MCF 10A (cell line): ENCODE data around the gene BUB3. TPM values are rescaled to one million over a fixed set of nuclear protein-coding genes. Genes with fewer than 3 reads are reported as not detected.

Experiments
- BruUV-seq: library from RNA; stranded (reverse); fragments of 400-500 nt; replicated peaks from 2 replicates; lab custom pipeline; 2021; lab: Mats Ljungman, UMichigan
- CTCF ChIA-PET: fragments of 300-600 bp; sonication (Branson Sonifier 250); formaldehyde crosslinking; extraction: SDS; loops from one replicate; lab custom pipeline; 2021; ENCODE audit warnings: antibody characterized with exemption, inconsistent platforms; lab: Yijun Ruan, JAX
- POLR2A ChIA-PET: fragments of 300-600, 350-650 bp; sonication (Branson Sonifier 250); formaldehyde crosslinking; extraction: SDS; loops from one replicate; lab custom pipeline; 2020; ENCODE audit warnings: antibody characterized with exemption, inconsistent platforms; lab: Yijun Ruan, JAX
- DNase-seq: peaks from one replicate; pipeline ENCODE4 v3.0.0-alpha.2; 2018; ENCODE audit not compliant: unreplicated experiment
- H3K27ac Mint-ChIP-seq: one replicate; pipeline ENCODE4 v1.8.0; 2022; ENCODE audit warnings: mild to moderate bottlenecking, low read depth, mixed read lengths; ENCODE audit not compliant: unreplicated experiment
- H3K27me3 Mint-ChIP-seq: one replicate; pipeline ENCODE4 v1.8.0; 2022; ENCODE audit warnings: mixed read lengths; ENCODE audit not compliant: insufficient read depth, unreplicated experiment
- H3K36me3 Mint-ChIP-seq: one replicate; pipeline ENCODE4 v1.8.0; 2022; ENCODE audit warnings: mild to moderate bottlenecking, moderate library complexity, mixed read lengths; ENCODE audit not compliant: insufficient read depth, unreplicated experiment
- H3K4me1 Mint-ChIP-seq: one replicate; pipeline ENCODE4 v1.8.0; 2022; ENCODE audit warnings: mixed read lengths; ENCODE audit not compliant: insufficient read depth, unreplicated experiment
- H3K4me3 Mint-ChIP-seq: one replicate; pipeline ENCODE4 v1.8.0; 2022; ENCODE audit warnings: mild to moderate bottlenecking, moderate library complexity, mixed read lengths; ENCODE audit not compliant: unreplicated experiment
- H3K9me3 Mint-ChIP-seq: one replicate; pipeline ENCODE4 v1.8.0; 2022; ENCODE audit warnings: mixed read lengths; ENCODE audit not compliant: unreplicated experiment
- CTCF ChIP-seq: fragments of 200-600 bp; IDR thresholded peaks from one replicate; pipeline ENCODE4 v1.8.0; 2022; ENCODE audit warnings: antibody characterized with exemption, mild to moderate bottlenecking; ENCODE audit not compliant: unreplicated experiment
- intact Hi-C: fragments of 100-400 bp; cut with micrococcal nuclease; formaldehyde crosslinking; loops from 2 replicates; pipeline ENCODE4 v1.14.1; 2022
- total RNA-seq: library from RNA; stranded (reverse); gene quantifications from 2 replicates; pipeline ENCODE4 v1.2.3, GENCODE V29; 2022

Gene BUB3
- total RNA-seq, 1 experiment from 2014 or later = 197 TPM

DNA sequence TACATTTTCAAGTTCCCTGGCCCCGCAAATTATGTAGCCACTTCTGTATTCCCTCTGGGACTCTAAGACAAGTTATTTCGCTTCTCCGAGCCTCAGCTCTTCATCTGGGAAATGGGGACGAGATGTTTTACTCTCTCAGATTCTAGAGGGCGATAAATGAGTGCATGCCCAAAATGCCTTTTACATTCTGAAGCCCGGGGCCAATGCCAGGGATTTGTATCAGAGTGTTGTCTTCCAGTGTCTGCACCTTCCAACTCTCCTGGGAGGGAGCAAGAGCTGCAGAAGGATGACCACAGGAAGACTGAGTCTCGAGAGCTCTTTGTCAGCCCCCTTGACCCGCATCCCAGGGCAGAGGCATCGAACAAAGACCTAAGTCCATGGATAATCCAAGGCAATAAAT lies 39.9 kb downstream of the BUB3 start:
- intact Hi-C loops = no loop called here
- ChIA-PET CTCF (no interaction called here), POLR2A (no interaction called here)
- H3K36me3 Mint-ChIP-seq = no peaks in the 10 kb centered on the region
- H3K27ac Mint-ChIP-seq = no peak overlapping the region
- H3K27me3 Mint-ChIP-seq = no peaks in the 10 kb centered on the region
- no peaks in the 10 kb centered on the region for H3K9me3 Mint-ChIP-seq
- no peak overlapping the region for H3K4me3 Mint-ChIP-seq
- BruUV-seq = no TSS peak
- DNase-seq = no peak
- H3K4me1 Mint-ChIP-seq = no peaks in the 10 kb centered on the region
- no peak for TF ChIP-seq CTCF

GRCh38 chr10:123200531-123200930 lies 46.3 kb downstream of the BUB3 start:
- Mint-ChIP-seq H3K36me3 (no peaks in the 10 kb centered on the region), H3K27ac (no peak overlapping the region), H3K4me3 (no peak overlapping the region), H3K9me3 (no peaks in the 10 kb centered on the region), H3K4me1 (no peaks in the 10 kb centered on the region), H3K27me3 (no peaks in the 10 kb centered on the region)
- no peak for DNase-seq
- BruUV-seq = no TSS peak
- intact Hi-C loops = no loop called here
- ChIA-PET CTCF (no interaction called here), POLR2A (no interaction called here)
- TF ChIP-seq CTCF = no peak

DNA sequence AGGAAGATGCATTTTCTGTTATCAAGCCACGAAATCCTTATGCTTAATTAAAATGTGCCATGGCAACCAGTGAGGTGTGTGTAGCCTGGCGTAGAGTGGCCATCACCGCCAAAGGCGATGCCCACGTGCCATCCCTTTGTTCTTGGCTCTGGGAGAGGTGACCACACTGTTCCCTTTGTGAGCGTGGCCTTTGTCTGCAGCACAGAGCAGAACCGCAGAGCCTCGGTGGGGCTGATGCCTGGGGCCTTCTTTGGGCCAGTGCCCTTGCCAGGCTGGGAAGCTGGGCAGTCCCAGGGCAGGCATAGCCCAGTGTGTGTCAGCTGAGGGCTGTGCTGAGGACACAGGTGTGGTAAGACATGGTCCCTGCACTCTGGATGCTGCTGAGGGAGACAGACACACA lies 48.3 kb downstream of the BUB3 start:
- no peak overlapping the region for H3K4me3 Mint-ChIP-seq
- no peaks in the 10 kb centered on the region for H3K9me3 Mint-ChIP-seq
- TF ChIP-seq CTCF = no peak
- no peak overlapping the region for H3K27ac Mint-ChIP-seq
- no peaks in the 10 kb centered on the region for H3K4me1 Mint-ChIP-seq
- H3K36me3 Mint-ChIP-seq = no peaks in the 10 kb centered on the region
- intact Hi-C loops = no loop called here
- CTCF ChIA-PET = interaction anchor here (0.6 to 0.7 kb wide), 2 partner anchors 51 to 1958 kb away, joined by 3 to 4 read pairs; partner anchors contain the start of gene CTBP2
- POLR2A ChIA-PET = interaction anchor here (0.6 kb wide), 1 partner anchor 522 kb away, joined by 4 read pairs; no protein-coding TSS in a partner anchor
- BruUV-seq = no TSS peak
- no peak for DNase-seq
- no peaks in the 10 kb centered on the region for H3K27me3 Mint-ChIP-seq

DNA sequence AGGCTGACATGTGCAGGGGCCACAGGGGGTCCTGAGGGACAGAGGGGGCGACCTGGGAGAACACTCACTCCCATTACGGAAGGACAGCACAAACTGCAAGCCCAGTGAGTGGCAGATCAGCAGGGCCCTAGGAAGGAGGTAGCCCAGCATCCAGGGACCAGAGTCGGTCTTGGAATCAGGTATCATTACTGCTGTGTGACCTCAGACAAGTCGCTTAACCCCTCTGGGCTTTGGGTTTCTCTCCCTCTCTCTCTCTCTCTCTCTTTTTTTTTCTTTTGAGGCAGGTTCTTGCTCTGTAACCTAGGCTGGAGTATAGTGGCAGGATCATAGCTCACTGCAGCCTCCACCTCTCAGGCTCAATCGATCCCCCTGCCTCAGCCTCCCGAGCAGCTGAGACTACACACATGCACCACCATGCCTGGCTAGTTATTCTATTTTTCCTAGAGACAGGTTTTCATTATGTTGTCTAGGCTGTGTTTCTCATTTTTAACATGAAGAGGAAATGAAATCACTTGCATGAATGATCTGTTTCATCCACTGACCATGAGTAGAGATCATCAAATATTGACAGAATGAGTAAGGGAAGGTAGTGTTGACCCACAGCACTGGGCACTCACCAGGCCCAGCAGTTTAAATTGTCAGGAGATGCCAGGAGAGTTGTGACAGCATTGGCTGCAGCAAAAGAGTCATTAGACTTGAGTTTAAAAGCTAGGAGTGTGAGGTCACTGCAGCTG lies 49.4 kb downstream of the BUB3 start:
- Mint-ChIP-seq H3K4me1 (no peaks in the 10 kb centered on the region), H3K27ac (no peak overlapping the region), H3K4me3 (no peak overlapping the region), H3K36me3 (no peaks in the 10 kb centered on the region), H3K27me3 (no peaks in the 10 kb centered on the region), H3K9me3 (no peaks in the 10 kb centered on the region)
- CTCF ChIA-PET = interaction anchor here (0.7 kb wide), 1 partner anchor 1957 kb away, joined by 4 read pairs; the partner anchor contains the start of gene CTBP2
- no peak for DNase-seq
- TF ChIP-seq CTCF = no peak
- POLR2A ChIA-PET = interaction anchor here (0.6 kb wide), 1 partner anchor 551 kb away, joined by 3 read pairs; no protein-coding TSS in a partner anchor
- intact Hi-C loops = no loop called here
- no TSS peak for BruUV-seq
